Measurements from ENCODE around the gene PACC1.

The PACC1 gene

DNA sequence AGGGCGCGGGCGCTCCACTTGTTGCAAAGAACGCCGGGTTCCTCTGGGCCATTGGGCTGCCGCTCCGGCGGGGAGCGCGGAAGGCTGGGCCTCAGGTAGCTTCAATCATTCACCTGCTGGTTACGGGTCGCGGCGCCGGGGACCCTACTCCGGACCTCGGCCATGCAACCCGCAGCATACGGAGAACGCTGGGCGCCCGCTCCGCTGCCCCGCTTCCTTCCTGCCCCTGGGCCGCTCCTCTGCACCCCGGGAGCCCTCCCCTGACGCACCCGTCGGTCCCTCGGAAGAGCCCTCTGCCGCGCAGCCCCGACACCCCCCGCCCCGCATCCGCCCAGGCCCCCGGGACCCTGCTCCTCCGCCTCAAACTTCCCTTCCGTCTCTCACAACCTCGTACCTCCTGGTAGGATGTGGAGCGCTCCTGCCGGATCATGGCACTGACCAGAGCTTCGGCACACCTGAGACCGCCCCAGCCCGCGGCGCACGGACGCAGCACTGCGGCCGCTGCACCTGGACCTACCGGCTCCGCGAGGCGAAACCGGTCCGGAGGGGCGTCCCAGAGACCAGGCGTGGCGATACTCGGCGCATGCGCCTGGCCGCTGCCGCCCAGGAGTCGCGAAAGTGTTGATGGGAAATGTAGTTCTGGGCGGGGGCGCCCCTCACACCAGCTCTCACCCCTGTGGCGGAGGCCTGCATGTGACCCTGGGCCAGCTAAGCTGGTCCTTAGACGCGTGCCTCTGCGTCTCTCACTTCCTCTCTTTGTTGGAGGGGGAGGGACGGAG, at the start of gene PACC1:
TSS of gene PACC1 (minus strand) at position 559 of the 779 bp plus-strand sequence. CDS start at position 430, 129 bp downstream.
- DNase-seq = peak; percentile 91

DNA sequence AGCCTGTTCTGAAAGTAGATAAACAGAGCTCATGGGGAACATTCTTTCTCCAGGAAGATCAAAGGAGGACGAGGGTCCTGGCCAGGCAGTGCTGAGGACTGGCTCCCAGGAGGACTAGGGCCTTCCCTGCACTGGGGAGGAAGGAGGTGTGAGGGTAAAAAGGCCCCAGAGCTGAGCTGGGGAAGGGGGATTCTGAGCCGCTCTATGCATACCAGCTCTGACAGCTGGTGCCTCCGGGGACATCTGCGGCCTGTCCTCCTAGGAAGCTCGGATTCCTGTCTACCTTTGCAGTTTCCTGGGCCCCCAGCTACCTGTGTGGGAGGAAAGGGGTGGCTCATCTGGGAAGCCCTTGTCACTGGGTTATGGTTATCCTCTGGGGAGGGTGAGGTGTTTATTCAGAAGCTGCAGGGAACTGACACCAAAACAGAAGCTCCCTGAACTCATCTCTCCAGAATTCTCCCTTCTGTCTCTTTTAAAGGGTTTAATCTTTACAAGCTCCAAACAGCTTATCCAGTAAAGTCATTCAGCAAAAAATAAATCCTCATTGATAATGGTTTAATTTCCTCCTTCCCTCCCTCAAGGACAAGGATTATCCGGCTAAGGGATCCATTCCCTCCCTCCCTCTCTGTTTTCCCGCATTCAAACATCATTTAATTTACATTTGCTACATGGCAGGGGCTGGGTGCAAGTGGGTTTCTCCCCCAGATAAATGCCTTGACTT, 49.0 kb upstream of the PACC1 start:
- no peak for DNase-seq

DNA sequence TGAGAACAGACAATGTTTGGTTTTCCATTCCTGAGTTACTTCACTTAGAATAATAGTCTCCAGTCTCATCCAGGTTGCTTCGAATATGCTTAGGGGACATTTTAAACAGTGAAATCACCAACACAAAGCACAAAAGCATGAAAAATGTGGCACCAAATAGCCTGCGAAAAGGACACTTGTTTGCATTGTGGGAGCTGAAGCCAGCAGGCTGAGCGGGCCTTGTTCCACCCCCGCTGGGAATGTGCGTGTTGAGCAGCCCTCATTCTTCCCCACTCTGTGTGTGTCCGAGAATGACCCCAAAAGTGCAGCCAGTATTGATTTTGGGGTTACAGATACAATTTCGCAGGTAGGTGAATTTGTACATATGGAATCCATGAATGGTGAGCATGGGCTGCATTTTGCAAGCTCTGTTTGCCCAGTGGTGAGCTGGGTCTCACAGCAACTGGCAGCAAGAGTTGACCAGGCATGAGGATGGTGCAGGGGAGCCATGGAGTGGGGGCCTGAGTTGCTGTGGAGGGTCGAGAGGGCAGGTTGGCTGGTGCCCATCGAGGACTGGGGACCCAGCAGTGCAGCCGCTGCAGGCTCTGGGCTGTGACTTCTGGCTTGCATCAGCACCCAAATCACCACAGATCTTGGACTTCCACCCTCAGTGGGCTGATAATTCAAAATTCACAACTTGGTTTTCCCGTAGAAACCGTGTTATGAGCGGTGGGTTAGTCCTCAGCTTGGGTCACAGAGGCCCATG, 47.4 kb upstream of the PACC1 start:
- DNase-seq = no peak

DNA sequence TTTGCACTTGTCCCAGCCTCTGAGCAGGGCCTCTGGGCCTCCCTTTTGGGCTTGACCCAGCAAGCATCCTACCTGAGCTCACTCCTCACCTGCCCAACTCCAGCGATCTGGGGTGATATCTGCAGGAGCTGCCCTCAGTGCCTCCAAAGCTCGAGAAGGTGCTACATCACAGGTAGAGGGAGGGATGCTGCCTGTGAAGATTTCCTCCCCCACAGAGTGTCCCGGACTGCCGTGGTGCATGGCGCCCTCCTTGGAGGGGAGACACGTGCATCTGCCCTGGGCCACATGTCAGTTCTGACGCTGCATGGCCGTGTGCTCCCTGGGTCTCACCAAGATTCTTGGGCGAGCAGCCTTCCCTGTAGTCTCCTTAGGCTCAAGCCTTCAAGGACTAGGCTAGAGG, 45.7 kb upstream of the PACC1 start:
- no peak for DNase-seq

DNA sequence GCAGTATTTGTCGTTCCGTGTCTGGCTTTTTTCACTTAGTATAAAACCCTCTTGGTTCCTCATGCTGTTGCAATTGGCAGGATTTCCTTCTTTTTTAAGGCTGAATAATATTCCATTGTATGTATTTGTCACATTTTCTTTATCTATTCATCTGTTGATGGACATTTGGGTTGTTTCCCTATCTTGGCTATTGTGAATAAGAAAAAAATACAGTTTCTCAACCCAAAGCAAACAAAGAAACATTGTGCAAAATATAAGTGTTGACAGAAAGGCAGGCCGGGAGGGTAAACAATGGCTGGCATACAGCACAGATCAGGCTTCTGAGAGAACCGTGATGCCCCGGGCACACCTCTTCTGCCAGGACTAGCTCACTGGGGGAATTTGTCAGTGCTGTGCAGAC, 45.0 kb upstream of the PACC1 start:
- no peak for DNase-seq

DNA sequence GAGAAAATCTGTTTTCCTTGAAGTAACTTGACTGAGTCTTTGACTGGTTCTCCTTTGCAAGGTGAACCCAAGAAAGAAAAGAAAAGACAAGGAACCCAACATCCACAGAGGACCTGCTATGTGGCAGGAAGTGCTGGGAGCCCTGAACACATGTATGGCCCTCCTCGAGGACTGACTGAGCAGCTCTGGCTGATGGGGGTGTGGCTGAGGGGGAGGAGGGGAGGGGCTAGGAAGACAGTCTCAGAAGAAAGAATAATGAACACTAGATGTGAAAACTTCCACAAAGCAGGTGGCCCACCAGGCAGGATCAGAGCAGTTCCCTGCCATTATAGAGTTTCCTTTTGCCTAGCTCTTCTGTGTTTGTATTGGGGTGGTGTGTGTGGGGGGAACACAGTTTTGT, 44.1 kb upstream of the PACC1 start:
- DNase-seq = no peak

DNA sequence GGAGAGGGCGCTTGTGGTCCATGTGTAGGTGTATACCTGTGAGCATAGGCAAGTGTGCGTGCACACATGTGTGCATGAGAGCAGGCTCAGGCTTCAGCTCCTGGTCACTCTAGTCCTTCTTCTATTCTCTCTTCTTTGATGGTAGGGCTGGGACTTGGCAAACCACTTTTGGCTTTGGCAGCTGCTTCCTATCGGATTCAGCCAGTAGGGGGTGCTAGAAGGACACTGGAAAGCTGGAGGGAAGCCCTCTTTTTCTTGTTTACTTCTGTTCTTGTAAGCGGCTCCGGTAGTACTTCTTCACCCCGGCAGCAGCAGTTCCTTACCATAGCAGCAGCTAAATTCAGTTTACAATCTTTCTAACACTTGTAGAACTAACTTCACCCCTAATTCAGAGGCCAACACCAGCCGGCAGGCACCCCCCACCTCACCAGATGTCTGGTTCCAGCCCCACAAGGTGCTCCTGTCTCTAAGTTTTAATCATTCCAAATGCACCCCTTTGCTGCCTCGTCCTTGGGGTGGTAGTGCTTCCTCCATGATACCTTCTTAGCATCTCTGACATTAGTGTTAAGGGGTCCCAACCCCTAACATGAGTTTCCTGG, 43.2 kb upstream of the PACC1 start:
- DNase-seq = peak; percentile 51

DNA sequence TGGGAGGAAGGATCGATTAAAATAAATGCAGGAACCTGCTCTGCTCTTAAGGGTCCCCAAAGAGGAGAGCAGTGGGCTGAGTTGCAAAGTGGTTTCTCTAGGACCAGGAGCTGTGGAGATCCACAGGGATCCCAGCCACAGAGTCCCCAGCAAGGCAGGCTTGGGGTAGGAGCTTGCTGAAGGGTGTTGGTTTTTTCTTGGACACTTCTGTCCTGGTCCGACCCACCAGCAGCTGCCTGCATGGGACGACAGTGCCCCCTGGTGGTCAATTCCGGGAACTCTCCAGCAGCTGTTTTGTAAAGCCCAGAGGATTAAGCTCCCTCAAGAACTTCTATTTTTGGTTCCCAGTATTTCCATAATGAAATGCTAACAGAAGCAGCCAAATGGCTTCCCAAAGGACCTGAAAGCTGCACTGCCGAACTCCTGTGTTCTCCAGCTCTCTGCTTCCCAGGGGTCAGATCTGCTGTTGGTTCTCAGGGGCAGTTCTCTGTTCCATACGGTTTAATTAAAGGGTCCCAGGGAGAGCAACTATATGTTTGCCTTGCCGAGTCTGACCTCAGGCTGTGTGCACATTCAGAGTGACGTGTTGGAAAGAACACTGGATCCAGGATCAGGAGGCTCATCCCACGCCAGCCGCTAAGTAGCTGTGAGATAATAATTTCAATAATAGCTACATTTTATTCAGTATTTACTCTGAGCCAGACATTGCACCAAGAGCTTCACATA, 41.3 kb upstream of the PACC1 start:
- peak; percentile 78 for DNase-seq

DNA sequence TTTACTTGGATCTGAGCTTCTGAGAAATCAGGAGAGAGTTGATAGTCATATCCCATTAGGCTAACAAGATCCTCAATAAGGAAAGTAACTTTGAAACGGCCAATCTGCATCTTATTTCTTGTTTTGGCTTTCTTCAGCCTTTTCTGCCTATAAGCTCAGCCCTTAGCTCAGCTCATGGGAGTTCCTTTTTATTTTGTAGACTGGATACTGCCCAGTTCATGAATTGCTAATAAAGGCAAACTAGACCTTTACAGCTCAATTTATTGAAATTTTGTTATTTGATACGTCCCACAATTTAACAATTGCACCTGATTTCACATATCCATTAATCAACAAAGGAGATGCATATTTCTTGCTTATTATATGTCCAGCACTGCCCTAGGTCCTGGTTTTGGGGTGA, 40.7 kb upstream of the PACC1 start:
- DNase-seq = no peak

DNA sequence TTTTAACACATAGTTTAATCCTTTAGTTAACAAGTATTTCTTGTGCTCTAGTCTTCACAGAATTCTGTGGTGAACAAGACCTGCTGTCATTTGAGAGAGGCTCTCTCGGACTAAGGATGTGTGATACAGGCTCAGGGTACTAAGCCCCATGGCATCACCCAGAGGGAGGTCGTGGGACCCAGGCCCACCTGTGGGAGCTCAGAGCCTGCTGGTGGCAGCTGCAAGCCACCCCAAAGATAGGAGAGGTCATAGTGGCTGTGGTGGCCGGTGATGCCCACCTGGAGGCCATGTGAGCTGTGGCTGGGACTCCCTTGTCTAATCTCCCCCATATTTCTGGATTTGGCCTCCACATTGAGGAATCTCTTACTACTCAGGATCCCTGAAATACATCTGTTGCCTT, 40.1 kb upstream of the PACC1 start:
- no peak for DNase-seq

DNA sequence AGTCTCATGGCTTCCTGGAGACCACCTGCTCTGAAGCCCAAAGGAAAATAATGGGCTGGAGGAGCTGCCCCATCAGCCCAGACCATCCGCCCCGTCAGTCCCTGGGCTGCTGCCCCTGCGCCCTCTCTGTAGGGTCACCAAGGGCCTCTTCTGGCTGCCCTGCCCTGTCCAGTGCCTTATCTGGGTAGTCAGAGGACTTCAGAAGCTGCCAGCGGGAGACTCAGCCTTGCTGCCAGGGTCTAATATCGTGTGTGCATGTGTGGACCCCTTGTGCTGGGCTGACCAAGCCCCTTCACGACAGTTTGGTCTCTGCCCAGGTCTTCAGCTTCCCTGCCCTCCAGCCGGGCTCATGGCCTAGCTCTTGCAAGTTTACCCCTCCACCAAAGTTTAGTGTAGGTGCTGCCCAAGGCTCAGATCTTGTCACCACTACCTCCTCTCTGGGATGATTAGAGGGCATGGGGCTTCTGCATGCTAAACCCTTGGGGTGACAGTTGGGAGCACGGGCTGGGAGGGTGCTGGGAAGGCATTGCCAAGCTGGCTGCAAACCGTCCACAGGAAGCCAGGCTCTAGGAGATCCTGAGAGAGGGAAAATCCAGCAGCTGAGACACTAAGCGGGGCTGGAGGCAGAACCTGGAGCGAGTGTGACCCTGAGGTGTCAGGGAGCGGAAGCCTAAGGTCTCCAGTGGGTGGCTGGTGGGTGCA, 38.6 kb upstream of the PACC1 start:
- DNase-seq = no peak

DNA sequence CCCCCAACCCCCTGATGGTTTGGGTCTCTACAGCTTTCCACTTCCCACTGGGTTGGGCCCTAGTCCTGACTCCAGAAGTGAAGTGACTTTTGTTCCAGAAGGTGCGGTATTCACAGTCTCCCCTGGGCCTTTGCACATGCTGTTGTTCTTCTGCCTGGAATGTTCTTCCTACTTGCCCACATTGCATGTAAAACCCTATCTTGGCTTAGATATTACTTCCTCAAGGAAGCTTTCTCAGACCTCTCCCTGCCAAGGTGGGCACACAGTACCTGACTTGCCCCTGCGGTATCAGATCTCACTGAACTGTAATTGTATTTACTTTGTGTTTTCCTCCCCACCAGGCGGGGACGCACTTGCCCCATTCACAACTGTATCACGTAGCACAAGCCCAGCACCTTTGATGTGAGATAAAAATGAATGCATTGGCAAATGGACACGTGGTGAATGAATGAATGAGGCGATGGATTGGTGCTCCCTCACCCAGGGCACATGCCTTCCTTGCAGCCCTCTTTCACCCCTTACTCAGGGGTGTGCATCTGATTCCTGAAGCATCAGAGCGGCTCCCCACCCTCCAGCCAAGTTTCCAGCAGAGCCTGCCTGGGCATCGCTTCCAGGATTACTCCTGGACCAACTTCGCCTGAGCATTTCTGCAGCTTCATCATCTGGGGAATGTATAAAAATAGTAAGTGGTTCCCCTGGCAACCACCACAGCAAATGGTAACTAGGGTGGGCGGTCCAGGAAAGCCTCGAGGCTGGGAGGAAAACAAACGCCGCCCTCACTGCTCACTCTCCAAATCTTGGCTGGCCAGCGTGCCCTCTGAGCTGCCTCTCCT, 37.9 kb upstream of the PACC1 start:
- DNase-seq = no peak

DNA sequence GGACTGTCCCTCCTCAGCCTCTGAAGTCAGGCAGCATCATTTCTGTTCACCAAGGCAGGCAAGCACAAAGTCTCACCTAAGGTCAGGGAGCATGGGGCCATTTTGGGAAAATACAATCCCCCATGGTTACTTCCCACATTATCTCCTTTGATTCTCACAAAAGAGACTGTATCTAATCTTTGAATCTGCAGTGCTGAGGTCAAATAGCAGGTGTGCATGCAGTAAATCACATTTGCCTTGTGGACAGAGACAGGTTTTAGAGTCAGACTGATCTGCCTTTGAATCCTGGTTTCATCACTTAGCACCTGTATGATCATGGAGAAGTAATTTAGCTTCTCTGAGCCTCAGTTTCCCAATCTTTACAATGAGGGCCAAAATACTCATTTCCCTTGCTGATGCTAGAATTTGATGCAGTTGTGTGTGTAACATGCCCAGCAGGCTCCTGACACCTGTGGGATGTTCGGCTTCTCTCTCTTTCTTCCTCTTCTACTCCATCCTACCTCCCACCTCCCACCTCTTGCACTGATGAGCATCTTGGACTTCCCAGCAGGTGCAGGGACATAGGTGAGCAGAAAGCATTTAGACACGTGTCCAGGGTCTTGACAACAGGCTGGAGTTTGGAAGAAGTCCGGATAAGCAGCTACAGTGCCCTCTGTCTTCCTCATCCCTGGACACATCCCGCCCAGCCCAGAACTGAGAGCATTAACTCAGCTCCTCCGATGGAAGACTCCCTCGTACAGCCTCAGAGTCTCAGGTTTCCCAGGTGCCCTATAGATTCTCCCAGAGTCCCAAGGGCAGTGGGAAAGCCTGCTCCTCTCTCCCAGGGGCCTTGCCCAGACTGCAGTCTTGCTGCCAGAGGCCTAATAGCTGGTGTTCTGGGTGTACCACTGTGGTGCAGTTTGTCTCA, 37.0 kb upstream of the PACC1 start:
- DNase-seq = no peak

DNA sequence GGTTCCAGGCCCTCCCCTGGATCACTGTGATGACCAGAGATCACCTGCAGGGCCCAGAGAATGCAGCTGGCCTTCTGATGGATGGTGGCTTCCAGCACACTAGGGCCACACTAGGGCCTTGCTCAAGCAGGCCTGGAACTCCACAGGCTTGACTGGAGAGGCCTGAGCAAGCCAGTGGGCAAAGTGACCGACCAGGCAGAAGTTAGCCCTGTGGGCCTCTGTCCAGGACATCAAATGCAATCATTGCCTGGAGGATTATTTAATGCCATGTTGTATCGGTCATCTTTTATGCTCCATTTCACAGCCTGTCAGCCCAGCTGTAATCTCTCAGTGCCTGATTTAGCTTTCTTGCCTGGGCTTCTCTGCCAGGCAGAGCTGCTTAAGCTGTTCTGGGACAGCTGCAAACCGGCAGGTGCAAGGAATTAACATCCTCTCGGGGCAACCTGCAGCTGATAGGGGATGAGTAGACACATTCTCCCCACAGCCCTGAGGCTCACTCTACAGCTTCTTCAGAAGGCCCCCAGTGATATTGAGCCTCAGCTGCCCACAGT, 35.7 kb upstream of the PACC1 start:
- no peak for DNase-seq

DNA sequence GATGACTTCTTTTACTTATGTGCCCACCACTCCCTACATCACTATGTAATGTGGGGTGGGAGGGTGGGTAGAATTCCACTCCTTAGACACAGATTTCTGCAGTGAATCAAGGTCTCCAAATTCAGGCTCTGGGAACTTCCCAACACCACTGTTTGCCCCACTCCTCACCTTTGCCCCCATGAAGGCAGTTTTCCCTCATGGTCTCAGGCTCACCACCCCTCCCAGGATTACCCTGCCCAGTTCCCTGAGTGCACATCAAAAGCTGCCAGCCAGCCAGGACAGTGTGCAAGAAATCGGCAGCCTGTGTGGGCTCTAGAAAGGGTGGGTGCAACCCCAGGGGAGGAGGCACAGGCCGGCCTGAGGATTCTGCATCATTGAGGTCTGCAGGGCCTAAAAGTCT, 32.8 kb upstream of the PACC1 start:
- no peak for DNase-seq

DNA sequence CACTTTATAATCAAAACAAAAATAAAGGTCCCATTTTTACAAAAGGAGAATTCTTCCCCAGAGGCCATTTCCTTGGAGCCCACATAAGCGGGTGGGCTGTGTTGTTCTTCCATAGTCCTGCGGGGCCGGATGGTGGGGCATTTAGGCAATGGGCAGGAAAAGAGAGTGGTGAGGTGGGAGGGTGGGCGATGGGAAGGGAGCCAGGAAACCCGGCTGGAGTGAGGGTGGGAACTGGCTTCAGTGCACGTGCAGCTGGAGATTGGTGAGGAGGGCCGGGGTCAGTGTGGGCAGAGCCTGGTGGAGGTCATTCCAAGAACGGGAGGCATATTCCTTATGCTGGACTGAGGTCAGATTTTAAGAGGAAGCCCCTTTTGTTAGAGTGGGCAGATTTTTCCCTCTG, 31.6 kb upstream of the PACC1 start:
- no peak for DNase-seq

DNA sequence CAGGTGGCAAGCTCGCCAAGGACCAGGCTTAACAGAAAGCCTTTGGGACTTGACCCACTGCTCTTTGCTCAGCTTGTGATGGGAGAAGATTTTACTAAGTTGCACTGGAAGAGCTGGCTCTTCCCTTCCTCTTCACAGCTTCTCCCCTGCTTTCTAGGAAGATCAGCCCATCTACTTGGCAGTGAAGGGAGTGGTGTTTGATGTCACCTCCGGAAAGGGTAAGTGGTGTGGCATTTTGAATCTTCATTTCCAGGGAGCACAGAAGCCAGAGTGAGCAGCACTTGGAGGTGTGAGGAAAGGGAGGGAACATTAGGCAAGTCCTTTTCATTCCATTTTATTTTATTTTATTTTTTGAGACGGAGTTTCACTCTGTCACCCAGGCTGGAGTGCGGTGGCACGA, 27.7 kb upstream of the PACC1 start:
- DNase-seq = no peak

DNA sequence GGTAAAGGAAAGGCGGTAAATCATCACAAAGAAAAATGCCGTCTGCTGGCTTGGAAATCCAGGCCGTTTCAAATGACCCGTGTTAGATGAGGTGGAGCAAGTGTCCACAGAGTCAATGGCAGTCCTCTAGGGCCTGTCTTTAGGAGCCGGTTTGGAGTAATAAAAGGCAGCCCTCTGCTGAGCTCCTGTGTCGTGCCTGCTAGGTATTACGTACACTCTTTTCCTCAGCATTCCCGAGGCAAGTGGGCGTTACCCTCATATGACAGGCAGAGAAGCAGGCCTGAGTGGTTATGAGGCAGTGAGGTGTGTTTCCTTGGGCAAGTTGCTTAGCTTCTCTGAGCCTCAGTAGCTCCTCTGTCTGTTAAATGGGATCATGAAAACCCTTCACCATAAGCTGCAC, 25.7 kb upstream of the PACC1 start:
- no peak for DNase-seq

DNA sequence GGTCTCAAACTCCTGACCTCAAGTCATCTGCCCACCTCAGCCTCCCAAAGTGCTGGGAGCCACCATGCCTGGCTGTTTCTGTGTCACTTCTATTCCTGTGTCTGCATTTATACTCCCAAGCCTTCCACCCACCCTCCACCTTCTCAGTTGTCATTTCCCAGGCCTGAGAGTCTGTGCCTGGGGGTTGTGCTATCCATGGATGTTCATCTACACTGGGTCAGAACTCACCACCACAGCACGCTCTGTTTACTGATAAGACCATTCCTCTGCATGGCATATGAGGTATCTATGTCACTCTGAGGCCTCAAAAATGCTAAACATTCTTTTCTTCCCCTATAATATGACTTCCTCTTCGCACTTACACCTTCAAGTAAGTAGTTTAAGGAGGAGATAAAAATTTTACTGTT, 24.1 kb upstream of the PACC1 start:
- DNase-seq = no peak
